Upper lobe of right lung (tissue), 1 donor: ENCODE results near the gene SORBS2. TPM values are rescaled to one million over a fixed set of nuclear protein-coding genes. Genes with fewer than 3 reads are reported as not detected.
A peak's percentile ranks its signal among the peaks of the same experiment; 100 is the strongest.

Source experiments
- ATAC-seq: fragments of 200-7000 bp; cut with Tn5 transposase; one replicate; pipeline ENCODE4 v1.9.1; 2020; ENCODE audit warnings: mild to moderate bottlenecking, moderate library complexity
- DNase-seq: peaks from one replicate; pipeline ENCODE4 v3.0.0-alpha.2; 2020
- H3K27ac ChIP-seq: fragments of 200-600 bp; one replicate; pipeline ENCODE4 v1.8.0; 2022
- H3K27me3 ChIP-seq: fragments of 200-600 bp; one replicate; pipeline ENCODE4 v1.8.0; 2022; ENCODE audit warnings: mild to moderate bottlenecking
- H3K36me3 ChIP-seq: fragments of 200-600 bp; one replicate; pipeline ENCODE4 v1.8.0; 2022
- H3K4me1 ChIP-seq: fragments of 200-600 bp; one replicate; pipeline ENCODE4 v1.8.0; 2022
- H3K4me3 ChIP-seq: fragments of 200-600 bp; one replicate; pipeline ENCODE4 v1.8.0; 2022; ENCODE audit warnings: mild to moderate bottlenecking
- H3K9me3 ChIP-seq: fragments of 200-600 bp; one replicate; pipeline ENCODE4 v1.8.0; 2022
- intact Hi-C: fragments of 100-400 bp; cut with DNase I; formaldehyde crosslinking; loops from one replicate; pipeline ENCODE4 v1.11.0; 2022
- total RNA-seq: library from RNA; stranded (reverse); fragmentation: NEBNext Ultra II Directional; extraction: Animal tissue kit (Norgen Biotek cat#: 25700); gene quantifications from one replicate; pipeline ENCODE4 v1.2.1, GENCODE V29; 2021
- TF ChIP-seq, protein P1 (sequence below): fragments of 200-600 bp; IDR thresholded peaks from one replicate; pipeline ENCODE4 v1.8.0; 2022; ENCODE audit warnings: antibody characterized with exemption
- donor health status: DM: no; HTN: yes; CAD: no; lungs with severe emphysema.

Gene SORBS2
- total RNA-seq, 1 donor from 2014 or later: 44.9 TPM

- H3K4me3 ChIP-seq: peak overlapping the region; percentile 74
- intact Hi-C loops: no loop called here
- DNase-seq: no peak
Observed at GRCh38 chr4:185536411-185536709, 275.6 kb downstream of the SORBS2 start.

GRCh38 chr4:185535612-185536410, 276.2 kb downstream of the SORBS2 start:
- intact Hi-C loops: no loop called here
- Histone ChIP-seq H3K27ac (peak overlapping the region; percentile 85), H3K36me3 (no peaks in the 10 kb centered on the region), H3K27me3 (peaks cover 6% of the 10 kb centered on the region), H3K4me1 (peaks cover 5% of the 10 kb centered on the region), H3K9me3 (no peaks in the 10 kb centered on the region), H3K4me3 (peak overlapping the region; percentile 74)
- no peak for DNase-seq
- ATAC-seq: no peak
- TF ChIP-seq, protein P1, sequence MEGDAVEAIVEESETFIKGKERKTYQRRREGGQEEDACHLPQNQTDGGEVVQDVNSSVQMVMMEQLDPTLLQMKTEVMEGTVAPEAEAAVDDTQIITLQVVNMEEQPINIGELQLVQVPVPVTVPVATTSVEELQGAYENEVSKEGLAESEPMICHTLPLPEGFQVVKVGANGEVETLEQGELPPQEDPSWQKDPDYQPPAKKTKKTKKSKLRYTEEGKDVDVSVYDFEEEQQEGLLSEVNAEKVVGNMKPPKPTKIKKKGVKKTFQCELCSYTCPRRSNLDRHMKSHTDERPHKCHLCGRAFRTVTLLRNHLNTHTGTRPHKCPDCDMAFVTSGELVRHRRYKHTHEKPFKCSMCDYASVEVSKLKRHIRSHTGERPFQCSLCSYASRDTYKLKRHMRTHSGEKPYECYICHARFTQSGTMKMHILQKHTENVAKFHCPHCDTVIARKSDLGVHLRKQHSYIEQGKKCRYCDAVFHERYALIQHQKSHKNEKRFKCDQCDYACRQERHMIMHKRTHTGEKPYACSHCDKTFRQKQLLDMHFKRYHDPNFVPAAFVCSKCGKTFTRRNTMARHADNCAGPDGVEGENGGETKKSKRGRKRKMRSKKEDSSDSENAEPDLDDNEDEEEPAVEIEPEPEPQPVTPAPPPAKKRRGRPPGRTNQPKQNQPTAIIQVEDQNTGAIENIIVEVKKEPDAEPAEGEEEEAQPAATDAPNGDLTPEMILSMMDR: no peak

More at GRCh38 chr4:185536411-185536709, 275.6 kb downstream of the SORBS2 start:
- TF ChIP-seq, protein P1: no peak
- H3K4me1 ChIP-seq: peaks cover 7% of the 10 kb centered on the region
- ATAC-seq: peak; percentile 9
- H3K27me3 ChIP-seq: peaks cover 6% of the 10 kb centered on the region
- H3K9me3 ChIP-seq: no peaks in the 10 kb centered on the region
- no peaks in the 10 kb centered on the region for H3K36me3 ChIP-seq
- no peak overlapping the region for H3K27ac ChIP-seq
